Upper lobe of left lung (tissue), 4 donors: Measurements from ENCODE around the gene HCLS1.

Experiments
- POLR2AphosphoS5 ChIP-seq, 2 donors: sonication (generic); formaldehyde crosslinking; IDR thresholded peaks; one replicate each; pipeline ENCODE4 v1.5.1; 2017; ENCODE audit warnings: antibody characterized with exemption in 2 of 2
- TF ChIP-seq, protein P1 (sequence below), 6 experiments: fragments of 450-650 bp in 4 of 6; fragments of 200-600 bp in 2 of 6; sonication (generic) in 2 of 6; IDR thresholded peaks; one replicate each; pipeline ENCODE4 v1.5.1; 2016 to 2019; ENCODE audit warnings: antibody characterized with exemption in 6 of 6

DNA sequence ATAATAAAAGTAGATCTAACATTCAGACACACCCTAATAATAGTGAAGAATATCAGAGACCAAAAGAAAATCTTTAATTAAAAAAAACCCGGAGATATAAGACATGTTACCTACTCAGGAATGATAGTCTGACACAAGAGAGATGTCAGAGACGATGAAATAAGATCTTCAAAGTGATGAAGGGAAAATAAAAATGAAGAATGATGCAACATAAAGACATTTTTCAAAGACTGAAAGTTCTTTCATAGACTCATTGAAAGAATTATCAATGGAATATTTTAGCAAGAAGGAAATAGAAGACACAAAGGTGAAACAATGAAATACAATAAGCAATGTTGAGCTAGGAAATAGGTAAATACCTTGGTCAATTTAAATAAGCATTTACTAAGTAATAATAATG lies 19.6 kb downstream of the HCLS1 start:
- no peak for TF ChIP-seq POLR2AphosphoS5 (IDR thresholded peaks at IDR 0.05)
- TF ChIP-seq, protein P1, sequence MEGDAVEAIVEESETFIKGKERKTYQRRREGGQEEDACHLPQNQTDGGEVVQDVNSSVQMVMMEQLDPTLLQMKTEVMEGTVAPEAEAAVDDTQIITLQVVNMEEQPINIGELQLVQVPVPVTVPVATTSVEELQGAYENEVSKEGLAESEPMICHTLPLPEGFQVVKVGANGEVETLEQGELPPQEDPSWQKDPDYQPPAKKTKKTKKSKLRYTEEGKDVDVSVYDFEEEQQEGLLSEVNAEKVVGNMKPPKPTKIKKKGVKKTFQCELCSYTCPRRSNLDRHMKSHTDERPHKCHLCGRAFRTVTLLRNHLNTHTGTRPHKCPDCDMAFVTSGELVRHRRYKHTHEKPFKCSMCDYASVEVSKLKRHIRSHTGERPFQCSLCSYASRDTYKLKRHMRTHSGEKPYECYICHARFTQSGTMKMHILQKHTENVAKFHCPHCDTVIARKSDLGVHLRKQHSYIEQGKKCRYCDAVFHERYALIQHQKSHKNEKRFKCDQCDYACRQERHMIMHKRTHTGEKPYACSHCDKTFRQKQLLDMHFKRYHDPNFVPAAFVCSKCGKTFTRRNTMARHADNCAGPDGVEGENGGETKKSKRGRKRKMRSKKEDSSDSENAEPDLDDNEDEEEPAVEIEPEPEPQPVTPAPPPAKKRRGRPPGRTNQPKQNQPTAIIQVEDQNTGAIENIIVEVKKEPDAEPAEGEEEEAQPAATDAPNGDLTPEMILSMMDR (IDR thresholded peaks at IDR 0.05) = no peak
